HG03060 (cell line): Measurements from ENCODE around the gene ZBTB45.
"Not testable (repeated sequence)": the region's sequence is repeated elsewhere in the genome, so short reads cannot be mapped to it uniquely, and the experiment has no call there.

Experiments
- ATAC-seq: cut with Tn5 transposase; IDR thresholded peaks from one replicate; pipeline ENCODE4 v1.9.1; 2021; ENCODE audit warnings: low read depth, moderate number of reproducible peaks; ENCODE audit not compliant: unreplicated experiment

Gene ZBTB45

DNA sequence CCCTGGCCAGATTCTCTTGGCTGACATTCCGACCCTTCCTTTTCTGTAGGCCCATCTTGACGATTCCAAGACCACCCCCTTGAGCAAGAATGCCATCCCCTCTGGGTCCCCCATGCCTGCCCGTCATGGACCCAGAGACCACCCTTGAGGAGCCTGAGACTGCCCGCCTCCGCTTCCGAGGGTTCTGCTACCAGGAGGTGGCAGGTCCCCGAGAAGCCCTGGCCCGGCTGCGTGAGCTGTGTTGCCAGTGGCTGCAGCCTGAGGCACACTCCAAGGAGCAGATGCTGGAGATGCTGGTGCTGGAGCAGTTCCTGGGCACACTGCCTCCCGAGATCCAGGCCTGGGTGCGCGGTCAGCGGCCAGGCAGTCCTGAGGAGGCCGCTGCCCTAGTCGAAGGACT, 42.5 kb downstream of the ZBTB45 start:
- ATAC-seq, result no peak

DNA sequence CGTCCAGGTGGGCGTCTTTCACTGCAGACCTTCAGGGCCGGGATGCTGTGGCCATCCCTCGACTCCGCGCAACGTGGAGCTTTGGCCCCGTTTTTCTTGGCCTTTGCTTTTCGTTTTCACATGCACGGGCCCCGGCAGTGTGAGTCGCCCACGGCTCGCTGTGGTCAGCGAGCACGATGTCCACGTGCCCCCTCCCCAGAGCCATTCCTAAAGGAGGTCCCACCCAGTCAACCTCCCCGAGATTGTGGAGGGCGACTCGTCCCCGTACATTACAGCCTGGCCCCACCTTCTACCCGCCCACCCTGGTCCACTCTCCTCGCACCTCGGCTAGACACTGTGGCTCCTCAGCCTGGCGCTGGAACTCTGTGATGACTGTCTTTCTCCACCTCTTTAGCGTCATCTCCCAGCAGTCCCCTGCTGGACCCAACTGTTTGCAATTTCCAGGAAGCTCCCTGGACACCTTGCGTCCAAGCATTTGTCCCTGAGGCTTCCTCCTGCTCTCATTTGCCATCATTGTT, 43.1 kb downstream of the ZBTB45 start:
- ATAC-seq, result no peak

DNA sequence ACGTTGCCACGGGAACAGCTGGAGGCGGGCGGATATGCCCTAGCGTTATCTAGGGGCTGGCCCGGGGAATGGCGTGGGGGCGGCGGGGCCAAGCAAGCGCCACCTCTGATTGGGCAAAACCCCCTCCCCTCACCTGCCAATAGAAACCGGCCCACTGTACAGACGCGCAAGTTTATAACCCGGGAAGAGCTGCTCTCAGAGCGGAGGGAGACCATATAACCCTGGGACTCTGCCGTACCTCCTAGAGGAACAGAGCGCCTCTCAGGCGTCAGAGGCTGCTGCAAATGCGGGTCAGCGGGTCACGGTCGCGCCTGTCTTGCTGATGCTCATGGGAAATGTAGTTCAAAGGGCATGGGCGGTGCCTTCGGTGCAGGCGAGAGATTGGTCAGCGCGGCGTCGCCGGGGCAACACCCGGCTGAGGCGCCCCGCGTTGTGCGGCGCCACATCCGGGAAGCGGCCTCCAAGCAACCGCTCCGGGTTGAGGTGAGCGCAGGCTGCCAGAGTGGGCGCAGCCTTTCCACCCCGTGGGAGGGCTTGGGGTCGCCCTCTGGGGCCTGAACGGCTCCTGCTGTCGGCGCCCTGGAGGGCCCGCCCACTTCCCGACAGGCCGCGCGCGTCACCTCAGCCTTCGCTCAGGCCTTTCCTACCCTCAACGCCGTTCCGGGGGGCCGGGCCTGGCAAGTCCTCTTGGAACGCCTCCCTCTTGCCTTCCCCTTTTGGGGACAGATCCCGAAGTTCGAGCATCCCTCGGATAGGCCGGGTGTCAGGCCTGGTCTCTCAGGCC, 43.7 kb downstream of the ZBTB45 start, which contains the start of gene ZNF446:
TSS of gene ZNF446 (plus strand) at position 639 of the 784 bp plus-strand sequence. CDS start 867 bp downstream, outside the sequence.
- peak; percentile 58 for ATAC-seq

DNA sequence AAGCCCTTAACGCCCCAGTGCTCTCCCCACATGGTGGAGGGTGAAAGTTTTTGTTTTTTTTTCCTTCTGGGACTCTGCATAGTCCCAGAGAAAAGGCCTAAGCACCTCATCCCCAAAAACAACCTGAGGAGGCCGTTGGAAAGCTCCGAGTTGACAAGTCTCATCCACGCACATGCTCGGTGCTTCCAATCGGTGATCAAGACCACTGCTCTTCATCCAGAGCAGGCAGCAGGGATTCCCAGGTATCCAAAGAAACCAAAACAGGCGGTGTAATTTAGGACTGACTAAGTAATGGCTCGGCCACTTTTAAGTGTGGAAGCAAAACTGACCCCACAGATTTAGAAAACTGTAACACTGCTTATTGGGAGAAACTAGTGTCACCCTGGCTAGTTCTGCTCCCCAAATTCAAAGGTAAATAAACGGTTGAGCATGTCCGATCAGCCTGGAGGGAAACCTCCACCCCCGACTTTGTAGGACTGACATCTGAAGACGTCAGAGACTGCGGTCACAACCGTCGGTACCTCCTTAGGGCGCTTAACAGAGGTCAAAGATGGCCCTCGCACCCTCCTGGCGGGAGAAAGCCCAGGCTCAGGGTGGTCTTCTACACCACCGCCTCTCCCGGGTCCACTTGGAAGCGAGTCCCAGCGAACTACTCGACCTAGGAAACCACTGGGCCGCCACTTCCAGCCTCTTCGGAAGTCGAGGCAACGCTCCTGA, 44.5 kb downstream of the ZBTB45 start:
- no peak for ATAC-seq

DNA sequence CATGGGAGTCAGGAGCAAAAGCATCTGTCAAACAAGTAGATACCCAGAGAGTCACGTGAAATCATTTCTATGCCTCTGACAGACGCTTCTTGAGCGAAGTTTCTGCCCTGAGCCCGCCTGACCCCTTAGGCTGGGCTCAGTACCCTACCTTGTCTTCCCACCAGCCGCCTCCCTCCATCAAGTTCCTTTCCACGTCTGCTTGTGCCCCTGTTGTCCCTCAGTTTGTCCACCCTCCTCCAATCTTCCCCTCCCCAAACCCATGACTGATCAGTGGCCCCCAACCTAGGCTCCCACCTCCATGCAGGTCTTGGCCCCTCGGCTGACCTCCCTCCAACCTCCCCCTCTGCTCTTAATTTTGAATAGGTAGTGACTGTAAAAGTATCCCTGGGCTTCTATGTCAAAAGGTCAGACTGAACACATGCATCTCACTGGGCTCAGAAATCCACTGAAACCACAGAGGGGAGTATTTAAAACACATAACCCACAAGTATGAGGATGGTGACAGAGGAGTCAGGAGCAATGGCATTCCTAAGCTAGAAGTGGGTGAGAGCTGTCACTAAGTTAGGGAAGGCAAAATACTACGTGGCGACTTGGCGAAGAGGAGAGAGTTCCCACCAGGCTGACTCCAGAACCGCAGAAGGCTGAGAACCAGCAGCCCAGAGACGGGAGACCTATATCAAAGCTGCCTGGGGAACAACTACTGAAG, 45.2 kb downstream of the ZBTB45 start:
- ATAC-seq, result no peak

DNA sequence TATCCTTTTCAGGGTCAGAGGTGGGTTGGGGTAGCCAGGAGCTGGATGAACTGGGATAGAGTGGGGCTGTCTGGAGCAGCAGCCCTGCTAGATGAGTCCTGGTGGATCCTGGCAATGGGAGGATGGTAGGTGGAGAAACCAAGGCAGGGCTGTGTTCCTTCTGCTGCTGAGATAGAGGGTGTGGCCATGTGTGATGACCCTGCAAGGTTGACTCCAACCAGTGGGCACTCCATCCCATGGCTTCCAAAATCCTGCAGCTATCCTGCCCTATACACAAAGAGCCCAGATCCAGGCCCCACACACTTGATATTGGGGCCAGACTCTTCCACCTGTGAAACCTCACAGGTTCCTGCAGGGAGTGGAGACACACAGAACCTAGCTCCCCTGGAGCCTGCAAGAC, 45.8 kb downstream of the ZBTB45 start:
- ATAC-seq, result no peak

DNA sequence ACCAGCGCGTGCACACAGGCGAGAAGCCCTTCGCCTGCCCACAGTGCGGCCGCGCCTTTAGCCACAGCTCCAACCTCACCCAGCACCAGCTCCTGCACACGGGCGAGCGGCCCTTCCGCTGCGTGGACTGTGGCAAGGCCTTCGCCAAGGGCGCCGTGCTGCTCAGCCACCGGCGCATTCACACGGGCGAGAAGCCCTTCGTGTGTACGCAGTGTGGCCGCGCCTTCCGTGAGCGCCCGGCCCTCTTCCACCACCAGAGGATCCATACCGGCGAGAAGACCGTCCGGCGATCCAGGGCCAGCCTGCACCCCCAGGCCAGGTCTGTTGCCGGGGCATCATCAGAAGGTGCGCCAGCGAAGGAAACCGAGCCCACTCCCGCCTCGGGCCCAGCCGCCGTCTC, 47.9 kb downstream of the ZBTB45 start:
- ATAC-seq, result no peak

DNA sequence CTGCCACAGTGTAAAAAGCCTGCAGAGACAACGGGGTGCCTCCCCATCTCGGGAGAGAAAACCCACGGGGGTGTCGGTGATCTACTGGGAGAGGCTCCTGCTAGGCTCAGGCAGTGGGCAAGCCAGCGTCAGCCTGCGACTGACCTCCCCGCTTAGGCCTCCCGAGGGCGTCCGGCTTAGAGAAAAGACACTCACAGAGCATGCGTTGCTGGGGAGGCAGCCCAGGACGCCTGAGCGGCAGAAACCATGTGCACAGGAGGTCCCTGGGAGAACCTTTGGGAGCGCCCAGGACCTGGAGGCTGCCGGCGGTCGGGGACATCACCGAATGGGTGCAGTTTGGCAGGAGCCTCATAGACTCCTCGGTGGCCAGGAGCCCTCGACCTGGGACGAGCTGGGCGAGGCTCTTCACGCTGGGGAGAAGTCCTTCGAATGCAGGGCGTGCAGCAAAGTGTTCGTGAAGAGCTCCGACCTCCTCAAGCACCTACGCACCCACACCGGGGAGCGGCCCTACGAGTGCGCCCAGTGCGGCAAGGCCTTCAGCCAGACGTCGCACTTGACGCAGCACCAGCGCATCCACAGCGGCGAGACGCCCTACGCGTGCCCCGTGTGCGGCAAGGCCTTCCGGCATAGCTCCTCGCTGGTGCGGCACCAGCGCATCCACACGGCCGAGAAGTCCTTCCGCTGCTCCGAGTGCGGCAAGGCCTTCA, 48.6 kb downstream of the ZBTB45 start:
- not testable (repeated sequence) for ATAC-seq

DNA sequence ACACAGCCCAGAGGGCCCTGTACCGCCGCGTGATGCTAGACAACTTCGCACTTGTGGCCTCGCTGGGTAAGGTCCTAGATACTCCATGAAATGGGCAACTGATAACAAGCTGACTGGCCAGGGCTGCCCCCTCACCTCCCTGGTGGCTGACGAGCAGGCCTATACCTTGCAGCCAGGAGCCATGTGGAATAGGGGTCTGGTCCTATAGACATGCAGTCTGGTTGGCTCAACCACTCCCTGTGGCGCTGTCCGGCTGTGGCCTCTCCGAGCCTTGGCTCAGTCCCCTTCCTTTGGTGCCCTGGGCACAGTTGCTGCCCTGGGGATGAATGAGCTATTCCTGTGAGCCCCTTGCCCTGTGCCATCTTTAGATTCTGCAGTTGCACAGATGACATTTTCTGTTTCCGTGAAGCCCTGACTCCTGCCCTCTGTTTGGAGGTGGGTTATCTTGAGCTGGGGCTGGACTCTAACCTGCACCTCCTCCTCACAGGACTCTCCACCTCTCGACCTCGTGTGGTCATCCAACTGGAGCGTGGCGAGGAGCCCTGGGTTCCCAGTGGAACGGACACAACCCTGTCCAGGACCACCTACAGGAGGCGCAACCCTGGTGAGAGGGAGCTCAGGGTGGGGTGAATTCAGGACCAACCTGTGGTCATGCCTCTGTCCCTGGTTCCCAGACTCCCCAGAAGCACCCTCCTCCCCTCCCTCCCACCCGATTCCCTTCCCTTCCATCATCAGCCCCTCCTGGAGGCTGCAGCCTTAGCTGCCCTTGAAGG, 50.2 kb downstream of the ZBTB45 start:
- ATAC-seq, result no peak

DNA sequence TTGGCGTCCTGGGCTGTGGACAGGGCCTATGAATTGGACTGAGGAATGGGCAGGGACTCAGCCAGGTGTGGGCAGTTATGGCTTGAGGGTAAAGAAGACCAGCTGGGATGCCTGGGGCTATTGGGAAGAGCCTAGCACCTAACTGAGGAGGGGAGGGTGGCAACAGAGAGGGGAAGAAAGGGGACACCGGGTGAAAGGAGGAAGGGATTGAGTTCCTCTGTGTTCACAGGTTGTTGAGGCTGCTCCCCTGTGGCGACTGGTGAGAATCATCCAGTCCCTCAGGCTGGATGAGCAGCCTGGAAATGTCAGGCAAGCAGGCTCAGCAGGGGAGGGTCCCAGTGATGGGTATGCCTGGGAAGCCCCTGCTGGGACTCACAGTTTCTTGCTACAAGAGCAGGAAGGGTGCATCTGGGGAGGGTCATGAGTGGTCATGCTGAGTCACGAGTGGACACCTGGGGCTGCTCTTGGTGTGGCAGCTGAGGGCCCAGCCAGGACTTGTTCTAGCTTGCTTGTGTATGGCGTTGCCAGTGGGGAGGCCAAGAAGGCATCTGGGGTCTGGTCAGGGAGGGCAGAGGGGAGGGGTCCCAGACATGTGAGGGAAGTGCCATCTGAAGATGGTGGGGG, 51.3 kb downstream of the ZBTB45 start:
- ATAC-seq, result no peak

DNA sequence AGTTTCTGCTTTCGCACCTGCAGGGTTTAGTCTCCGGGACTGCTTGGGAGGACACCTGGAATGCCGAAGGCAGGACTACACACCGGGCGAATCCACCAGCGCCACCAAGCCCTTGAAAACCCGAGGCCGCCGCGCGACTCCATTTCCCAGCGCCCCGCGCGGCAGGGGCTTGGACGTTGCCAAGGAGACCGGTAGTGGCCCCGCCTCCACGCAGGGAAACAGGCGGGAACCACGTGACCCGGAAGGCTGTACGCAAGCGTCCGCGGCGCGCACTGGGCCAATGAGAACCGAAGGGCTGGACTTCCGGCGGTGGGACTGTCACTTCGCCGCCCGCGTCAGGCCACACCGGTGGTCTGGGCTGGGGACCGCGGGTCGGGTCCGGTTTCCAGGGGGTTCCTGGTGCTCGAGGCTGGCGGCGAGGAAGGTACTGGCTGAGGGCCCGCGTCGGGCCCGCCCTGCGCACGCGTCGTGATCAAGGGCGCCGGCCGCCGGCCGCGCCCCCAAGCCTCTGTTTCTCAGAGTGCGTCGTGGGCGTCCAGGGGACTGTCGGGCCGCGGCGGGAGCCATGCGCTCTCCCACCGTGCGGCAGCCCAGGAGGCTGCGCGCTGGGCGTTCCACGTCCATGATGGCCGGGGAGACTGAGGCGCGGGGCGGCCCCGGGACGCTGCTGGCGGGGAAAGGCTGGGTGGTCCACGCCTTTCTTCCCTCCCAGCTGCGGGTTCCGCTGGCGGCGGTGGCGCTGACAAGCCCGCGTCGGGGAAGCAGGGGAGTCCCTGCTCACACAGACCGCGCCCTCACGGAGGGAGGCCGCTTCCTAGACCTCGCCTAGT, 52.6 kb downstream of the ZBTB45 start, which contains the start of gene ZNF324:
TSS of gene ZNF324 (plus strand) at position 321 of the 830 bp plus-strand sequence. CDS start 2,106 bp downstream, outside the sequence.
- peak; percentile 77 for ATAC-seq

DNA sequence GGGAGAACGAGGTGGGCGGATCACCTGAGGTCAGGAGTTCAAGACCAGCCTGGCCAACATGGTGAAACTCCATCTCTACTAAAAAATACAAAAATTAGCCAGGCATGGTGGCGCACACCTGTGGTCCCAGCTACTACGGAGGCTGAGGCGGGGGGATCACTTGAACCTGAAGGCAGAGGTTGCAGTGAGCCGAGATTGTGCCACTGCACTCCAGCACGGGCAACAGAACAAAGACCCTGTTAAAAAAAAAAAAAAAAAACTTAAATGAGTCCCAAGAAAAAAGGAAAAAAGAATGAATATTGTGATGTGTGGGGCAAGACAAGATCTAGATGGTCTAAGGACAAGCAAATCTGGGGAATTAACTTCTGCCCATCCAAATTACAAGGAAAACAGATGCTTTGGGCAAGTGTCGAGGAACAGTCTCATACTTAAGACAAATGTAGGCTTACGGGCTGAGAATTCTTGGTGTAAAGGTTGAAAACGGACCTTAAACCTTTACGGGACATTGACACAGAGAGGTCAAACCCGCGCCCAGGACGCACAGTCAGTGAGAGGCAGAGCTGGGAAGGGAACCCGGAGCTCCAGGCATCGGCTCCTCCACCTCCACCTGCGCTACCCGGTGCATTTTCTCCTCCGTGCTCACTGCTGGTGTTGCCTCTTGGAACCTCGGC, 53.4 kb downstream of the ZBTB45 start:
- ATAC-seq, result no peak
